ENCODE results near the gene VAMP2.

Gene VAMP2

DNA sequence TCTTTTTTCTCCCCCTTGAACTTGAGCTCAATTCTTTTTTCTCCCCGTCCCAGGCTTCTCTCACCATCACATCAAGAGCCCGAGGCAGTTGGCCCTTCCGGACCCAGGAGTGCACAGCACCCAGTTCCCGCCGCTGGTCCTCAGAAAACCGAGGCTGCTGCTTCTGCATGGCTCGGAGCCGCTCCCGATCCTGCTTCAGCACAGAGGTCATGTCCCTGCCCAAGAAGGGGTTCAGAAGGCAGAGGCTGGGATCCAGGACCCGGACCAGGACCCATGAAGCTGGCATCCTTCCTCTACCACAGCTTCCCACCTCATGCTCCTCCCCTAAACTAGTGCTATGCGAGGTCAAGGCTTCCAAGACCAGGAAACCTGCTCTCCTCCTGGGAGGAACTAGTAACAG is 21.0 kb downstream of the VAMP2 start:
- DNase-seq: no peak

- no peak for DNase-seq
These were observed 21.7 kb downstream of the VAMP2 start for GRCh38 chr17:8141045-8141444.

DNA sequence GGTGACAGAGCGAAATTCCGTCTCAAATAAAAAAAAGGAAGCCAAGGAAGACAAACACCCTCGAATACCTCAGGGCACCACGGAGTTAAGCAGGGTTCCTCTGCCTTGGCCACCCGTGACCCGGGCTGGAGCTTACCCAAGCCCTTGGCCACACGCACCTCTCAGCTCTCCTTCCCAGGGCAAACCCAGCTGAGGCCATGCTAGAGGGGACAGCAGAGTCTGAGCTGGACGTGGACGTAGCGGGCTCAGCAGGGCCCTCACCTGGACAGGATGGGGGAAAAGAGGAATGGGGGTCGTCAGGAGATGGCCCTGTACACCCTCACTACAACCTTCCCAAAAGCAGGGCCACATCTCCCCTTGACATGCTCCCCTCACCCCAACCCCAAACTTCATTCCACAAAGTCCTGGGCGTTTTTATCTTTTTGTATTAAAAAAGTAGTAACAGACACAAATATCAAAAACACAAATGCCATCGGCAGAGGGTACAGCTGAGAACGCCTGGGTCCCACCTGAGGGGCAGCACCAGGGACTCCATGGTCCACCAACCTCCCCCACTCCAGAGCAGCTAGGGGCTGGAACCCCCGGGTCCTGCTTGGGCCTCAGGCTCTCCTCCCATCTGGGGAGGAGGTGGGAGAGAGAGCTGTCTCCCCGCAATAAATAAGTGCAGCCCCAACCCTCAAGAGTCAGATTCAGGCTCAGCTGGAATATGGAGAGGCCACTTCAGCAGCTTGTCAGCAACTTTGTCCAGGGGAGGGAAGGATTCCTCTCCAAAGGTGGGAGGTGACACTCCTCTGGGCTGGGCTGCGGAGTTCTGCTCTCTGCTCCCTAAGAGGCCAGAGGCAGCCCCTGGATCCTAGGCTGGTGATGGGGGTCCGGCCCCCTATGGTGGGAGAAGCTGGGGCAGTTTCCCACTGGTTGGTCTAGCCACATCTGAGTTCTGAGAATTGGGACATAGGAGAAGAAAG is 22.4 kb downstream of the VAMP2 start:
- DNase-seq: no peak

DNA sequence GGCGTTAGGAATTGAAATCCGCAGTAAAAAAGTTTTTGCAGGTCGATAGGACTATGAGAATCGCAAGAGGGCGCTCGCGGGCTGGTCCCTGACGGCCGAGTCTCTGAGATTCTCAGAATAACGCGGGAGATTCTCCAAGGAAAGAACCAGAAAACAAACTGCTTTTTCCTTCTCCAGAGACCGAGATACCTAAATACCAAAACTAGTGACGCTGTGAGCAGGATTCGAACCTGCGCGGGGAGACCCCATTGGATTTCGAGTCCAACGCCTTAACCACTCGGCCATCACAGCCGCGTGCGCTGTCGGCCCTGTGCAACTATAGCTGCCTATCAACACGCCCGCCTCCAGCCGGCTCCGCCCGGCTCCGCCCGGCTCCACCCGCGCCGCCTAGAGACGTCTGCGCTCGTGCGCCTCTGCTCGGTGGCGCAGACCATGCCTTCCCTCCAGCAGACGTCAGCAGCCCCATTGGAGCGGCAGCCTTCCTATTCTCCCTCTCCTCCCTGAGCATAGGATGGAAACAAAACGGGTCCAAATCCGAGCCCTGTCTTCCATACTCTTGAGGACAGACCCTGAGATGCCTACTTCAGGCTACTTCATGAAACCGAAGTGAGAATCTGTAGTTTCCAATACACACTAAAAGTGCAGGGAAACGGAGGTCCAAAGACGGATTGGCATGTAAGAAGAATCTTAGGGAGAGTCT is 23.9 kb downstream of the VAMP2 start:
- DNase-seq: peak; percentile 89 to 98 (median 90)

DNA sequence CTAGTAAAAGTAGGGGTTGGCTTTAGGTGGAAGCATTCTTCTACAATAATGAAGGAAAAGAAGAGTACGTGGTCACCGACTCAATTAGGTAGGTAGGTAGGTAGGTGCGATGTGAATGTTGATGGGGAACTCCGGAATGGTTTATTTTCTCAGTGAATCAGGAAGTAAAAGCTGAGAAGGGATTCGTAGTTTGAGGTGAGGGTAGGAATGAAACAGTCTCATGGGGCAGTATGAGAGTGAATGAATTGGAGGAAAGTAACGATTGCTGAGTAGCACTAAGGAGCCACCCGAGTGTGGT is 24.4 kb downstream of the VAMP2 start:
- DNase-seq: no peak

- DNase-seq: no peak
These were observed 24.9 kb downstream of the VAMP2 start for GRCh38 chr17:8137645-8138373.

DNA sequence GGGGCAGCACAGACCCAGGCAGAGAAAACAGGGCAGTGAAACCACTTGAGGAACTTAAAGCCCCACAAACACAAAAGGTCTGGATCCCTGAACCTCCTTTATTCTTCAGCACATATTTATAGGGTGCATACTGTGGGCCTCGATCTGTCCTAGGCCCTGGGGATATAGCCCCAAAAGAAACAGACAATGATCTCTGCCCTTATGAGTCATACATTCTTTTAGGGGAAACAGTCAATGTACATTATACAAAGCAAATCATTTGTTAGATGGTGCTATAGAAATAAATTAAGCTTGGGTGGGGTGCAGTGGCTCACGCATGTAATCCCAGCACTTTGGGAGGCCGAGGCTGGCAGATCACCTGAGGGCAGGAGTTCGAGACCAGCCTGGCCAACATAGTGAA is 28.8 kb downstream of the VAMP2 start:
- DNase-seq: no peak

- DNase-seq: no peak
These were observed 29.3 kb downstream of the VAMP2 start for GRCh38 chr17:8133399-8133798.

- DNase-seq: no peak
These were observed 30.8 kb downstream of the VAMP2 start for GRCh38 chr17:8131844-8132441.

DNA sequence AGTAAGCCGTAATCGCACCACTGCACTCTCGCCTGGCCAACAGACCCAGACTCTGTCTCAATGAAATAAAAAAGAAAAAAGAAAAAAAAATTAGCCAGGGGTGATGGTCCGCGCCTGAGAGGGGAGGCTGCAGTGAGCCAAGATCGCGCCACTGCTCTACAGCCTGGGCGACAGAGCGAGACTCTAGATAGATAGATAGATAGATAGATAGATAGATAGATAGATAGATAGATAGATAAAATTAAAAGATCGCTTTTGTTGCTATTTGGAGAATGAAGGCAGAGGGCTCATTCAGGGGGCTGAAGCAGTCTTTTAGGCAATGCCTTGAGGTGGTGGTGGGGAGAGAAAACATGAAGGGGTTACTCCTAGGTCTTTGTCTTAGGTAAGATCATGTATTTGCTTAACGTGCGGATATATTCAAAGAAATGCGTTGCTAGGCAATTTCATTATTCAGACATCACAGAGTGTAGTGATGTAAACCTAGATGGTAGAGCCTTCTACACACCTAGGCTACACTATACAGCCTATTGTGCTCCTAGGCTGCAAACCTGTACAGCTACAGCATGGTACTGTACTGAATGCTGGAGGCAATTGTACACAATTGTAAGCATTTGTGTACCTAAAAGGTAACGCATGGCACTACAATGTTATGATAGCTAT is 34.5 kb downstream of the VAMP2 start:
- DNase-seq: peak in 1 of 3 experiments; percentile 26

GRCh38 chr17:8126491-8127066 is 36.2 kb downstream of the VAMP2 start:
- peak; percentile 32 to 63 (median 39) for DNase-seq

DNA sequence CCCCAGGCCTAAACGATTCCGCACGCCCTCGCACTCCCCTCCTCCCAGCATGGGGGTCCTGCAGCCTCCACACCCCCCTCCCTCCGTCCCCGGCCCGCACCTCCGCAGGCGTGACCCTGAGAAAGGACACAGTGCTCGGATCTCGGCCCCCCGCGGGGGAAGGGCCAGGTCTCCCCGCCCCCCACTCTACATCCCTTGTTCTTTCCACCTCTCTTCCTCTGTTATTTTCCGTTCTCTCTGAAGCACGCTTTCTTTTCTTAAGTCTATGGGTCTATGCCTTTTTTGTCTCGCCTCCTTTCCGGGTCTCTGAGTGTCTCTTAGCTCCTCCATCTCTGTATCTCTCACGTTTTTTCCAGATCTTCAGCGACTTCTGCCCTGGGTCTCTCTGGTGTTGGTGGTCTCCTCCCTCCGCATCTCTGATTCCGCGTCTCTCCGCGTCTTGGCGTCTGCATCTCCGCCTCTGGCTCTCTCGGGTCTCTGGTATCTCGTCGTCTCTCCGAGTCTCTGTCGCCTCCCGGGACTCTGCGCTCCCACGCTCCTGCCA is 36.7 kb downstream of the VAMP2 start:
- DNase-seq: peak in 1 of 3 experiments; percentile 61

DNA sequence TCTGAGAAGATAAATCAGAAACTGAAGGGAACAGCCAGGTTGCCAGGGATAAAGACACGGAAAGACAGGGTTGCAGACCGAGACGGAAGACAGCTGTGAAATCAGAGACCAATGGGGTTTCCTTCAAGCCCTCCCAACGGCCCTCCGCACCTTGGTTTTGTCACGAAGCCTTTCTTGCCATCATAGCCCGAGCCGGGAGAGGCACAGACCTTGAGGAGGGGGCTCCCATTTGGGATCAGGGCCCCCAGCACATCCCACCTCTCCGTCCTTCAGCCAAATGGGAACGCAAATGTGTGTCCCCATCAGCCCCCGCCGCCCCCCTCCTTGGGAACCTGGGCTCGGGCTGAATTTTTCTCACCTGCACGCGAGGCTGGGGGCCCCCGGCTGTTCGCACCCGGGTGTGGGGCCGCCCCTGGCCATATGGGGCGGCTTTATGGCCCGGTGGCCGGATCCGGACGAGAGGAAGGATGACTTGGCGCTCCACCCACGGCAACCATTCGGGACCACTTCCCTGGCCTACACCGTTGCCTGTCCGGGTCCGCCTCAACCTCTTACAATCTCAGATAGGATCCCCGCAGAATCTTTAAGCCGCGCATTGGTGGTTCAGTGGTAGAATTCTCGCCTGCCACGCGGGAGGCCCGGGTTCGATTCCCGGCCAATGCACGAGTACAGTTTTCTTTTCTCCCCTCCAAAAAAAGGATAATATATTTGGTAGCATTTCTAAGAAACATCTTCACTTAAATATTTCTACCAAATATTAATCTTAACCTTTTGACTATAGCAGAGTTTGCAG is 37.4 kb downstream of the VAMP2 start:
- peak; percentile 57 to 86 (median 66) for DNase-seq

DNA sequence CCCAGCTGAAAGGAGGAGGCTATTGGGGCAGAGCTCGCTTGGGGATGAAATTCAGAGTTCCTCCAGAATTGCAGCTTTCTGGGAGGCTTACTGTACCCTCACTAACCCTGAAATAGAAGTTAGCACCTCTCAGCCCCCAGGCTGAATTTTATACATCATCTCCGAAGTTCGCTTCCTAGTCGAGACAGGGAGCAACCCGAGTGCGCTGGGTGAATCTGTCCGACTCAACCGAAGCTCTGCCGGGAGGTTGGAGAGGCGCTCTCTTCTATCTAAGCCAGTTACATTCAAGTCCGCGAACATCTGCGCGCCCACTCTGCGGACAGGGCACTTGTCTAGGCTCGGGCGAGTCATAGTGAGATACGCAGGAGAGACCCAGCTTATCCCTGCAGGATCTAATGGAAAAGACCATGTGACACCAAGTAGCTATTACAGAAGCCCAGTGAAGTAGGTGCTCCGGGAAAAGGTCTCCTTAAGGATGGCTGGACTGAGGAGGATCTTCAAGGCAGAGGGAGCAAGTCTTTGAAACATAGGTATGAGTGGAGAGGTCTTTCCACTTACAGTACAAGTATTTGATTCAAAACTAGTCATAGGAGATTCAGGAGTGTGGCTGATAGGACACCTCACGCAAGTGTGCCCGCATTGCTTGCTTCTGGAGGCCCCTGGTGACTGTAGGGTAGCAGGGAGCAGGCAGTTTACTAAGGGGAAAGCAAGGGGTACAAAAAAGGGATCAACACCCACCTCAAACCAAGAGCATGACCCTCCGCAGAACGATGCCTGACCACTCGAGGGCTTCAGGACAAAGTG is 38.2 kb downstream of the VAMP2 start:
- peak in 2 of 3 experiments; percentile 13 to 42 for DNase-seq

DNA sequence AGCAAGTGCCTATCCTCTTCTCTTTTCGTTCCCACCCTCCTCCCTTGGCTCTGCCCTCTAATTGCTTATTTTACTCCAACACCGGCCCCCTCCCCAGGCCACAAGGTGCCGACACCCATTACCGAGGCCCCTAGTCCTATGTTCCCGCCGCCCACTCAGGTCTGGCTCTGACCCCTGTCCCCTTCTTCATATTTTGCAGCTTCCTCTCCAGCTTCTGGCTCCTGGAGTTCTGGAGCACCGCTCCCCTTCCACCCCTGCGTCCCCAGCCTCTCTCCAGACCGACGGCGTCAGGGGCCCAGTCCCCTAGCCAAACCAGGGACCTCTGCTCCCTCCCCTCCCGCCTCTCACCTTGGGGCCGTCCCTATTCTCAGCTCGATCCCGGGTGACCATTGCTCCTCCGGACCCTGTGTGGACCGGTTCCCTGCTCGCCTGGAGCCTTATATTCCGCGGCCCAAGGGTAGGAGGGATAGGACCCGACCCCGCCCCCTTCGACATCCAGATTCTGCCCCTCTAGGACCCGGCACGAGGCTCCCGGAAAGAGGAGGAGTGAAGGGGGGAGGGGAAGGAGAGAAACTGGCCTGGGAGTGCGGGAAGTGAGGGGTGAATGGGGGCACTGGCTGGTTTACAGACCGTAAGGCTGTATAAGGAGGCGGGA is 38.9 kb downstream of the VAMP2 start, which contains the start of gene HES7:
Gene HES7 (minus strand): TSS at position 412 of the 655 bp plus-strand sequence. CDS start 22 bp downstream, at position 390.
- peak in 1 of 3 experiments; percentile 15 for DNase-seq

DNA sequence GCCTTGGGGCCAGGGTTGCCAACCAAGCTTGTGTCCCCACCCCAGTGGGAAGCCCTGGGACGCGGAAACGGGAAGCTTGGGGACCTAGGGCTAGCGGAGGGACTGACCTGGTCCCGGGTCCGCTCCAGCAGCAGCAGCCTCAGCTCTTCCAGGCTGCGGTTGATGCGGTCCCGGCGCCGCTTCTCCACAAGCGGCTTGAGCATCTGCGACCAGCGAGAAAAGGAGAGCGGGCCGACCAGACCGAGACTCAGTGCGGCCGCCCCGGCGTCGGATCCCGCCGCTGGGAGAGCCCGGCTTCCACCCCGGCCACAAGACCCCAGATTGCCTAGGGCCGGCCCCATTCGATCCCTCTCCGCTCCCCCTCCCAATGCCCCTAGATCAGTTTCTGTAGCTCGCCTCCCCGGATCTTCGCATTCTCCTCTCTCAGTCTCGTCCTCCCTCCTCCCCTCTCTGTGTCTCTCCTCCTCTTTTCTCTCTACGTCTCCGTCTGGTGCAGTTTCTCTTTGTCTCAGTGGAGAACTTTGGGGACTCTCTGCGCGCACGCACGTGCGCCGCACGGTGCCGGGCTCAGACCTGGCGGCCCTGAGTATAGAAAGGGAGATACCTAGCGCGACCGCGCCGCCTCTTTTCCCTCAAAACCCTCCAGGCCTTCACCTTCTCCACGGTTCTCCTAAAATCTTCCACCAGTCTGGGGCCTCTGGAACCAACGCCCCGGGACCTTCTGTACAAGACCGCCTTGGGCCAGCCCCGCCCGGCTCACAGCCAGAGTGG is 39.6 kb downstream of the VAMP2 start:
- DNase-seq: peak in 2 of 3 experiments; percentile 10 to 19

GRCh38 chr17:8122422-8122923 is 40.3 kb downstream of the VAMP2 start:
- peak in 1 of 3 experiments; percentile 25 for DNase-seq

All from NCI-H1417 (cell line).